Keratinocyte (primary cell): ENCODE data around the gene ATG4B. TPM values are rescaled to one million over a fixed set of nuclear protein-coding genes. Genes with fewer than 3 reads are reported as not detected.

Experiments used
- DNase-seq: peaks from one replicate; pipeline ENCODE4 v3.0.0-alpha.2; 2011; ENCODE audit warnings: low read depth, missing footprints, low spot score
- FAIRE-seq: peaks from 2 replicates; lab custom pipeline; 2011; peaks lifted over from hg19 to GRCh38; lab: Jason Lieb, UNC
- H2AFZ ChIP-seq: 2 replicates; pipeline ENCODE4 v1.6.0; 2012; ENCODE audit warnings: low read length, control low read depth, inconsistent platforms; ENCODE audit not compliant: control insufficient read depth
- H3K27ac ChIP-seq: 2 replicates; pipeline ENCODE4 v1.5.1; 2011; ENCODE audit warnings: low read length; ENCODE audit not compliant: control insufficient read depth, insufficient read depth
- H3K27me3 ChIP-seq: 3 replicates; pipeline ENCODE4 v1.6.0; 2011; ENCODE audit warnings: low read length; ENCODE audit not compliant: control insufficient read depth, insufficient read depth; ENCODE audit errors: extremely low read depth
- H3K36me3 ChIP-seq, 2 experiments: 2 replicates in 1 of 2; 3 replicates in 1 of 2; pipeline ENCODE4 v1.5.1; 2011; ENCODE audit warnings: low read length in 2 of 2, mild to moderate bottlenecking in 1 of 2; ENCODE audit not compliant: control insufficient read depth in 2 of 2, insufficient read depth in 2 of 2; ENCODE audit errors: extremely low read depth in 1 of 2
- H3K4me1 ChIP-seq: 3 replicates; pipeline ENCODE4 v1.5.1; 2011; ENCODE audit warnings: low read length; ENCODE audit not compliant: control insufficient read depth, insufficient read depth; ENCODE audit errors: extremely low read depth
- H3K4me2 ChIP-seq: 3 replicates; pipeline ENCODE4 v1.6.0; 2011; ENCODE audit warnings: low read depth, low read length; ENCODE audit not compliant: control insufficient read depth, insufficient read depth; ENCODE audit errors: extremely low read depth
- H3K4me3 ChIP-seq, 3 experiments: fragments of 200-600 bp in 1 of 3; sonication (generic) in 1 of 3; 2 replicates in 2 of 3; 3 replicates in 1 of 3; pipeline ENCODE4 v1.5.1; 2011 to 2016; ENCODE audit warnings: low read length in 3 of 3, mild to moderate bottlenecking in 3 of 3, control low read depth in 2 of 3, inconsistent platforms in 1 of 3, low read depth in 1 of 3, mixed read lengths in 1 of 3, mixed run types in 1 of 3, moderate library complexity in 1 of 3; ENCODE audit not compliant: control insufficient read depth in 2 of 3, insufficient read depth in 2 of 3; ENCODE audit errors: extremely low read depth in 1 of 3
- H3K79me2 ChIP-seq: 2 replicates; pipeline ENCODE4 v1.6.0; 2012; ENCODE audit warnings: low read length; ENCODE audit not compliant: control insufficient read depth, insufficient read depth
- H3K9ac ChIP-seq: 3 replicates; pipeline ENCODE4 v1.6.0; 2011; ENCODE audit warnings: low read length; ENCODE audit not compliant: control insufficient read depth, insufficient read depth; ENCODE audit errors: extremely low read depth
- H3K9me1 ChIP-seq: 3 replicates; pipeline ENCODE4 v1.6.0; 2011; ENCODE audit warnings: low read length; ENCODE audit not compliant: control insufficient read depth, insufficient read depth; ENCODE audit errors: extremely low read depth
- H3K9me3 ChIP-seq: 2 replicates; pipeline ENCODE4 v1.5.1; 2012; ENCODE audit warnings: low read depth, low read length; ENCODE audit not compliant: control insufficient read depth
- H4K20me1 ChIP-seq: 3 replicates; pipeline ENCODE4 v1.6.0; 2011; ENCODE audit warnings: low read length; ENCODE audit not compliant: control insufficient read depth, insufficient read depth; ENCODE audit errors: extremely low read depth
- EZH2 ChIP-seq: IDR thresholded peaks from one replicate; pipeline ENCODE4 v1.6.1; 2012; ENCODE audit warnings: inconsistent platforms, mild to moderate bottlenecking, low read length, moderate library complexity
- dilution Hi-C: fragments of 300-500 bp; cut with MboI; formaldehyde crosslinking; loops from one replicate; pipeline ENCODE4 v1.7.0; 2020; ENCODE audit warnings: low sequenced_read_pairs; ENCODE audit not compliant: extremely low pct_ligation_motif_present
- polyA plus RNA-seq, 5 experiments: library from polyadenylated mRNA; depleted of rRNA in 3 of 5; stranded (reverse) in 3 of 5; stranded (forward) in 1 of 5; unstranded in 1 of 5; fragments of >200 nt; gene quantifications; 1 replicate in 1 of 5; 2 replicates in 3 of 5; 3 replicates in 1 of 5; pipeline versions ENCODE4 v1.2.1 to v1.2.3, GENCODE V29; 2011 to 2012; ENCODE audit warnings: missing spikeins in 2 of 5, low read depth in 1 of 5, low replicate concordance in 1 of 5
- TF ChIP-seq, protein P1 (sequence below), 3 experiments: IDR thresholded peaks in 1 of 3; conservative IDR thresholded peaks in 1 of 3; optimal IDR thresholded peaks in 1 of 3; 2 replicates in 2 of 3; 3 replicates in 1 of 3; pipeline versions ENCODE3 to v1.5.1; 2011; ENCODE audit warnings: low read length in 3 of 3, mild to moderate bottlenecking in 3 of 3, moderate library complexity in 2 of 3, control low read depth in 1 of 3, inconsistent platforms in 1 of 3; ENCODE audit not compliant: insufficient read depth in 2 of 3; ENCODE audit errors: extremely low read depth in 1 of 3

Gene ATG4B
- polyA plus RNA-seq, 1 donor (not counting 4 experiments of a cell fraction or from before 2014, with no cell fraction given), result 69.0 TPM

DNA sequence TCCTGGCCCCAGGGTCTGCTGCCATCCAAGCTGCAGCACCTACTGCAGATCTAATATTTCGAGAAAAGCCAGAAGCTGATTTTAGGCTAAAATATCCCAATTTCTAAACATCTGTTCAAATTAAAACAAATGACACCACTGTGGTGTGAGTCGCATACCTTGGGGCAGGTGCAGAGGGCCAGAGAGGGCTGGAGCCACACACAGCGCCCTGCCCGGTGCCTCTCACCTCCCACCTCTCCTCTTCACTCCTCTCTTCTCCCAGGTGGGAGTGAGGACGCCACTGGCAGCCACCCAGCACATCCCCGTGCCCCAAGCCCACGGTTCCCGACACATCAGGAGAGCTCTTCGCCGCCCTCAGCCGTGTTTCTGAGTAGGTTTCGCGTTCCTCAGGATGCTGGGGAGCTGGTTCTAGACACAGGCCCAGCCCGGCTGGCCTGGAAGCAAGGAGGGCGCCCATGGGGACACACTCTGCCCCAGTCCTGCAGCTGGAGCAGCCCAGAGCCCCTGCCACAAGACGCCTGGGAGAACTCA lies 21.9 kb upstream of the ATG4B start:
- FAIRE-seq, result no peak

GRCh38 chr2:241616168-241617125 lies 21.0 kb upstream of the ATG4B start:
- Histone ChIP-seq H2AFZ (no peak overlapping the region), H3K4me3 (no peak overlapping the region), H3K9me3 (peaks cover 8% of the 10 kb centered on the region), H3K4me1 (no peaks in the 10 kb centered on the region), H3K9ac (no peak overlapping the region), H3K9me1 (peaks cover 2% of the 10 kb centered on the region), H3K27me3 (no peaks in the 10 kb centered on the region), H3K27ac (no peak overlapping the region), H3K4me2 (no peak overlapping the region), H3K79me2 (peaks cover 69% of the 10 kb centered on the region), H3K36me3 (peaks cover 11 to 25% of the 10 kb centered on the region in 2 experiments), H4K20me1 (peaks cover 10% of the 10 kb centered on the region)
- dilution Hi-C loops, result no loop called here
- no peak for TF ChIP-seq EZH2
- TF ChIP-seq, protein P1, sequence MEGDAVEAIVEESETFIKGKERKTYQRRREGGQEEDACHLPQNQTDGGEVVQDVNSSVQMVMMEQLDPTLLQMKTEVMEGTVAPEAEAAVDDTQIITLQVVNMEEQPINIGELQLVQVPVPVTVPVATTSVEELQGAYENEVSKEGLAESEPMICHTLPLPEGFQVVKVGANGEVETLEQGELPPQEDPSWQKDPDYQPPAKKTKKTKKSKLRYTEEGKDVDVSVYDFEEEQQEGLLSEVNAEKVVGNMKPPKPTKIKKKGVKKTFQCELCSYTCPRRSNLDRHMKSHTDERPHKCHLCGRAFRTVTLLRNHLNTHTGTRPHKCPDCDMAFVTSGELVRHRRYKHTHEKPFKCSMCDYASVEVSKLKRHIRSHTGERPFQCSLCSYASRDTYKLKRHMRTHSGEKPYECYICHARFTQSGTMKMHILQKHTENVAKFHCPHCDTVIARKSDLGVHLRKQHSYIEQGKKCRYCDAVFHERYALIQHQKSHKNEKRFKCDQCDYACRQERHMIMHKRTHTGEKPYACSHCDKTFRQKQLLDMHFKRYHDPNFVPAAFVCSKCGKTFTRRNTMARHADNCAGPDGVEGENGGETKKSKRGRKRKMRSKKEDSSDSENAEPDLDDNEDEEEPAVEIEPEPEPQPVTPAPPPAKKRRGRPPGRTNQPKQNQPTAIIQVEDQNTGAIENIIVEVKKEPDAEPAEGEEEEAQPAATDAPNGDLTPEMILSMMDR (optimal IDR thresholded peaks at IDR 0.05 in 1 of 3, IDR thresholded peaks at IDR 0.05 in 1 of 3, conservative IDR thresholded peaks at IDR 0.05 in 1 of 3; ENCODE audit: extremely low read depth in 1 of 3, insufficient read depth in 2 of 3, low read length in 3 of 3), result no peak
- DNase-seq, result no peak
- no peak for FAIRE-seq

More for the DNA sequence above, 21.9 kb upstream of the ATG4B start:
- no peak for TF ChIP-seq EZH2
- TF ChIP-seq, protein P1 (optimal IDR thresholded peaks at IDR 0.05 in 1 of 3, IDR thresholded peaks at IDR 0.05 in 1 of 3, conservative IDR thresholded peaks at IDR 0.05 in 1 of 3; ENCODE audit: extremely low read depth in 1 of 3, insufficient read depth in 2 of 3, low read length in 3 of 3), result no peak
- peaks cover 7% of the 10 kb centered on the region for H3K9me3 ChIP-seq
- no peak for DNase-seq
- H3K4me1 ChIP-seq, result peaks cover 2% of the 10 kb centered on the region
- H3K27ac ChIP-seq, result no peak overlapping the region
- no peak overlapping the region for H3K4me3 ChIP-seq
- dilution Hi-C loops, result no loop called here
- peaks cover 10% of the 10 kb centered on the region for H4K20me1 ChIP-seq
- peaks cover 2% of the 10 kb centered on the region for H3K9me1 ChIP-seq
- no peaks in the 10 kb centered on the region for H3K27me3 ChIP-seq
- no peak overlapping the region for H2AFZ ChIP-seq
- peaks cover 68% of the 10 kb centered on the region for H3K79me2 ChIP-seq
- no peak overlapping the region for H3K9ac ChIP-seq
- H3K4me2 ChIP-seq, result no peak overlapping the region
- H3K36me3 ChIP-seq, result peaks cover 10 to 25% of the 10 kb centered on the region in 2 experiments
